Lower lobe of right lung (tissue), 2 donors: ENCODE measurements around the gene MYF6. TPM values are rescaled to one million over a fixed set of nuclear protein-coding genes. Genes with fewer than 3 reads are reported as not detected.

ENCODE experiments used
- ATAC-seq, 2 donors: fragments of 200-7000 bp; cut with Tn5 transposase; one replicate each; pipeline ENCODE4 v1.9.1; 2020 to 2022; ENCODE audit warnings: mild to moderate bottlenecking in 2 of 2, moderate library complexity in 2 of 2
- DNase-seq: peaks from one replicate; pipeline ENCODE4 v3.0.0-alpha.2; 2020
- H3K27ac ChIP-seq: fragments of 200-600 bp; one replicate; pipeline ENCODE4 v1.8.0; 2022
- H3K27me3 ChIP-seq: fragments of 200-600 bp; one replicate; pipeline ENCODE4 v1.8.0; 2022; ENCODE audit warnings: low read depth
- H3K36me3 ChIP-seq: fragments of 200-600 bp; one replicate; pipeline ENCODE4 v1.8.0; 2022; ENCODE audit warnings: mild to moderate bottlenecking
- H3K4me1 ChIP-seq: fragments of 200-600 bp; one replicate; pipeline ENCODE4 v1.8.0; 2022
- H3K4me3 ChIP-seq: fragments of 200-600 bp; one replicate; pipeline ENCODE4 v1.8.0; 2022; ENCODE audit warnings: mild to moderate bottlenecking
- H3K9me3 ChIP-seq: fragments of 200-600 bp; one replicate; pipeline ENCODE4 v1.8.0; 2022
- intact Hi-C: fragments of 100-400 bp; cut with DNase I; formaldehyde crosslinking; loops from one replicate; pipeline ENCODE4 v1.11.0; 2022
- total RNA-seq: library from RNA; stranded (reverse); fragmentation: NEBNext Ultra II Directional; extraction: Animal tissue kit (Norgen Biotek cat#: 25700); gene quantifications from one replicate; pipeline ENCODE4 v1.2.1, GENCODE V29; 2021
- TF ChIP-seq, protein P1 (sequence below): fragments of 200-600 bp; IDR thresholded peaks from one replicate; pipeline ENCODE4 v1.8.0; 2022; ENCODE audit warnings: antibody characterized with exemption, mild to moderate bottlenecking
- donor health status: DM: no; HTN: yes; CAD: no; lungs with severe emphysema.

The MYF6 gene
- total RNA-seq, 1 donor from 2014 or later = not detected

DNA sequence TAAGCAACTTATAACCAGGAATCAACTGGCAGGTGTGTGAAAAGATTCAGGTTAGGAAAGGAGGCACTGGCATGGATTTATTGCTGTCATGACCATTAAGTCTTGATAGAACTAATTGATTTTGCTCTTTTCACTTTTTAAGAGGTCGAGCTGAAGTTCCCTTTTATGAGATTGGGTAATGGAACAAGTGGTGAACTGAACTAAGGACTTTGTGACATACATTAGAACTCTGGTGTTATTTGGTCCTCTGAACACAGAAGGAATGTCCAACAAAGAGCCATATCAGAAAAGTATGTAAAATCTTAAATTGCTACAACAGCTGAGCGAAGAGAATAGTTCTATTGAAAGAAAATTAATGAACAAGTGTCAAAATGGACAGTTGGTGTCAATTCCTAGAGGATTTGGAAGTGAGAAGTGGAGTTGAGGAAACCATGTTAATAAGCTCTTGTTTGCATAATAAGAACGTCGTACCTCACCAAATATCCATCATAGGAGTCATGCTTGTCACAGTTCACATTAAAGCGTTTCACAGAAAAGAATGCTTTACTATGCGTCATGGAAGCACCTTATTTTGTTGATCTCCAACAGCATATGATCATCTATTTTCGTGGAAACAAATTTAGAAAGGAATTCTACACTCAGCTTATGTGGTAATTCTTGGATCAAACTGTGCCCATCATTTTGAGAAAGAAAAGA lies 8.4 kb upstream of the MYF6 start:
- Histone ChIP-seq H3K4me3 (no peak overlapping the region), H3K27ac (no peak overlapping the region), H3K4me1 (no peaks in the 10 kb centered on the region), H3K27me3 (no peaks in the 10 kb centered on the region), H3K36me3 (no peaks in the 10 kb centered on the region), H3K9me3 (no peaks in the 10 kb centered on the region)
- ATAC-seq = no peak
- TF ChIP-seq, protein P1, sequence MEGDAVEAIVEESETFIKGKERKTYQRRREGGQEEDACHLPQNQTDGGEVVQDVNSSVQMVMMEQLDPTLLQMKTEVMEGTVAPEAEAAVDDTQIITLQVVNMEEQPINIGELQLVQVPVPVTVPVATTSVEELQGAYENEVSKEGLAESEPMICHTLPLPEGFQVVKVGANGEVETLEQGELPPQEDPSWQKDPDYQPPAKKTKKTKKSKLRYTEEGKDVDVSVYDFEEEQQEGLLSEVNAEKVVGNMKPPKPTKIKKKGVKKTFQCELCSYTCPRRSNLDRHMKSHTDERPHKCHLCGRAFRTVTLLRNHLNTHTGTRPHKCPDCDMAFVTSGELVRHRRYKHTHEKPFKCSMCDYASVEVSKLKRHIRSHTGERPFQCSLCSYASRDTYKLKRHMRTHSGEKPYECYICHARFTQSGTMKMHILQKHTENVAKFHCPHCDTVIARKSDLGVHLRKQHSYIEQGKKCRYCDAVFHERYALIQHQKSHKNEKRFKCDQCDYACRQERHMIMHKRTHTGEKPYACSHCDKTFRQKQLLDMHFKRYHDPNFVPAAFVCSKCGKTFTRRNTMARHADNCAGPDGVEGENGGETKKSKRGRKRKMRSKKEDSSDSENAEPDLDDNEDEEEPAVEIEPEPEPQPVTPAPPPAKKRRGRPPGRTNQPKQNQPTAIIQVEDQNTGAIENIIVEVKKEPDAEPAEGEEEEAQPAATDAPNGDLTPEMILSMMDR = no peak
- no peak for DNase-seq
- intact Hi-C loops = no loop called here

DNA sequence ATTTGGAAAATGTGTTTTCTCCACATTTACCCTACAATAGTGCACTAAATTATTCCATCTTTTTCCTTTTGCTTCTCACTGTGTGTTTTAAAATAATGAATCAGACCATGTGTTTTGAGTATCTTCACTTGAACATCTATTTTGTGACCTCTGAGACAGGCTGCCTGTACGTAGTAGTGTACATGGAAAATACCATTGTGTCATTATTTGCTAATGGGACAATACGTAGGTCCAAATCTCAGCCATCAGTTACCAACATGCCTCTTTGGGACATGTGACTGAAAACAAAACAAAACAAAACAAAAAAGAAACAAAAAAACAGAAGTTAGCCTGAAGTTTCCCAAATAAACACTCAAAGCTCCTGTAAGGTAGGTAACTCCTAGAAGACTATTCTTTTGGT lies 7.1 kb upstream of the MYF6 start:
- ATAC-seq (no peak), DNase-seq (no peak)
- no peaks in the 10 kb centered on the region for H3K36me3 ChIP-seq
- intact Hi-C loops = no loop called here
- TF ChIP-seq, protein P1 = no peak
- no peak overlapping the region for H3K4me3 ChIP-seq
- no peaks in the 10 kb centered on the region for H3K9me3 ChIP-seq
- H3K4me1 ChIP-seq = no peaks in the 10 kb centered on the region
- H3K27me3 ChIP-seq = no peaks in the 10 kb centered on the region
- H3K27ac ChIP-seq = no peak overlapping the region

DNA sequence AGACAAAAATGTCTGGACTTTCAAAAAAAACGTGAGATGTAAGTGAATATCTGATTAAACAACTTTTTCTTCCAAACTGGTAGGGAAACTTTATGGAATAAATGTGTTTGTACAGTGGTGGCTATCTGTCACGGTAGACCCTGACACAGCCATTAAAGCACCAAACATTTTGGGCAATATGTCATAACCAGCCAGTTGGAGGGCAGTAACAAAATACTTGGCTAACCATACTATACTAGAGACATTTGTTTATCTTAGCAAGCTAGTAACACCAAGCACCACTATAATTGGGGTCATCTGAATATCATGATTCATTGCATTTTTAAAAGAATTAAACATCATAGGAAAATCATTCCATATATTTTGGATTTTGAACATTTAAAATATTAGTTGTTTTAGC lies 6.0 kb upstream of the MYF6 start:
- Histone ChIP-seq H3K27me3 (no peaks in the 10 kb centered on the region), H3K4me3 (no peak overlapping the region), H3K36me3 (no peaks in the 10 kb centered on the region), H3K4me1 (no peaks in the 10 kb centered on the region), H3K27ac (no peak overlapping the region), H3K9me3 (no peaks in the 10 kb centered on the region)
- TF ChIP-seq, protein P1 = no peak
- ATAC-seq = no peak
- no peak for DNase-seq
- intact Hi-C loops = no loop called here

DNA sequence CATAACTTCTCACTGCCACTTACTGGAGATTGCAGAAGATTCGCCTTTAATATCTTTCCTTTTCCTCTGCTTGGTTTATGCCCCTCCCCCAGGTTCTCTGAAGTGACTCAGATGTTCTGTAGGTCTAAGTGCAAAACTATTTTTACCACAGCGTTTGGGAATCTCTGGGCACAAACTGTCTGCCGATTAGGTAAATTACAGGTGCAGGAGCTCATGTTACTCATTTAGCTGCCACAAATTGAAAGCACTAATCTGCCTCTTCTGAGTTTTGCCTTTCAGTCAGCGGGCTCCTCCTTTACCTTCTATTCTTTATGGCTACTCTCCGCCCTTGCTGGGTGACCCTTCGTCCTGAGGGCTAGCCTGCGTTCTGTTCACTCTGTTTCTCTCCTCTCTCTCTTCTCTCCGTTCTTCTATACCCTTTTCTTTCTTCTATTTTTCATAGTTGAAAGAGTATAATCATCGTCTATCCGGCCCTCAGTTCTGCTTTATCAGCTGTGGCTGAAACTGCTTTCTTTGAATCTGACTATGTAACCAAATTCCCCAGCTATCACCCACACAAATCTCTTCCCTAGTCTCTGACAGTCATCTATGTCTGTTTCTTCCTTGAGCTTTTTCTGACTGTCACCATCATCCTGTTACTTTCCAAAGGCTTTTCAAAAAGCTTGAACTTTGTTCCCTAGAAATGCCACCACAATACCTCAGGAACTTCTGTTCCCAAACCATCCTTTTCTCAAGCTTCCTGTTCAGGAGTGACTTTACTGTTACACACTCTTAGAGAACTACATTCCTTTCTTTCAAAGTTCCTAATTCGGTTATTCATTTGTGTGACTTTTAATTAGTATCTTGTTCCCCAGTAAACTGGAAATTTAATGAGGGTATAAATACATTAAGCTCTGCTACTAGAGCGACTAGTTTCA lies 4.3 kb upstream of the MYF6 start:
- H3K4me3 ChIP-seq = no peak overlapping the region
- TF ChIP-seq, protein P1 = no peak
- H3K4me1 ChIP-seq = no peaks in the 10 kb centered on the region
- ATAC-seq = peak in 1 of 2 donors; percentile 19
- H3K9me3 ChIP-seq = no peaks in the 10 kb centered on the region
- intact Hi-C loops = no loop called here
- H3K27ac ChIP-seq = no peak overlapping the region
- H3K27me3 ChIP-seq = peaks cover 9% of the 10 kb centered on the region
- H3K36me3 ChIP-seq = no peaks in the 10 kb centered on the region
- DNase-seq = no peak

DNA sequence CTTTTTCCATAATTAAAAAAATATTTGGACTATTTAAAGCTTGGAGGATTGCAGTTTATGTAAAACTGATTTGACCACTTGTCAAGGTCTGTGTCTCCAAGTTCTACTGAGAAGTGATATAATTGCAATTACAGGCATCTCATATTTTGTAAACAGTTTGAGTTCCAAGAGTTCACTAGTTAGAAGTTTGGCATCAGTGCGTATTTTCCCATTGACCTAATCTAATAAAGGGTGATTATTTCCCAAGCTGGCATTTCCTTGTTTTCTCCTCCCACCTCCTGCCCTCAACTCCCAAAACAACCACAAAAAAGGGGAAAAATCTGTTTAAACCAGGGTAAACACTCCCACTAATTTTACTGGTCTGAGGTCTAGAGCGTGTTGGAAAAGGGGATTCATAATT lies 3.0 kb upstream of the MYF6 start:
- no peak overlapping the region for H3K4me3 ChIP-seq
- DNase-seq (no peak), ATAC-seq (no peak)
- H3K27me3 ChIP-seq = peaks cover 18% of the 10 kb centered on the region
- intact Hi-C loops = no loop called here
- no peaks in the 10 kb centered on the region for H3K4me1 ChIP-seq
- TF ChIP-seq, protein P1 = no peak
- H3K9me3 ChIP-seq = no peaks in the 10 kb centered on the region
- H3K27ac ChIP-seq = no peak overlapping the region
- no peaks in the 10 kb centered on the region for H3K36me3 ChIP-seq
